ENCODE data around the gene VSTM2B.

The VSTM2B gene

DNA sequence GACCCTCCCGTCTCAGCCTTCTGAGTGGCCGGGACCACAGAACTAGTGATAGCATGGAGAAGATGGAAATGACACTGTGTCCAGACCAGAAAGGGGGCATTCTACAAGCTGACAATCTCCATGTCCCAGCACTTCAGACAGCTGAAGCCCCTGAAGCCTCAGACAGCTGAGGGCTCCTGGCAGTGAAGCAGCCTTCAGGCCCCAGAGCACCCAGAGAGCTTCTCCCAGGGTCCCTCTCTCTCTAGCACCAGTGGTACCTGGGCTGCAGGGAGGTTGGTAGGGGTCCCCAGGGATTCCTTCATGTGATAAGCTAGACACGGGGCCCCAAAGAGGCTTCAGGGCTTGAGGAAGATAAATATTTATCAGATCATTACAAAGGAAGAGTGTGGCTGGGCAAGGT is 72.7 kb downstream of the VSTM2B start:
- DNase-seq = no peak

GRCh38 chr19:29603308-29603707 is 77.5 kb downstream of the VSTM2B start:
- no peak for DNase-seq

GRCh38 chr19:29605653-29606419 is 80.0 kb downstream of the VSTM2B start, which contains the start of gene POP4:
Gene POP4 (plus strand): TSS chr19:29606283. CDS start chr19:29606319, 36 bp downstream.
- DNase-seq = peak; percentile 96 to 98

GRCh38 chr19:29606420-29606747 is 80.6 kb downstream of the VSTM2B start:
- no peak for DNase-seq

DNA sequence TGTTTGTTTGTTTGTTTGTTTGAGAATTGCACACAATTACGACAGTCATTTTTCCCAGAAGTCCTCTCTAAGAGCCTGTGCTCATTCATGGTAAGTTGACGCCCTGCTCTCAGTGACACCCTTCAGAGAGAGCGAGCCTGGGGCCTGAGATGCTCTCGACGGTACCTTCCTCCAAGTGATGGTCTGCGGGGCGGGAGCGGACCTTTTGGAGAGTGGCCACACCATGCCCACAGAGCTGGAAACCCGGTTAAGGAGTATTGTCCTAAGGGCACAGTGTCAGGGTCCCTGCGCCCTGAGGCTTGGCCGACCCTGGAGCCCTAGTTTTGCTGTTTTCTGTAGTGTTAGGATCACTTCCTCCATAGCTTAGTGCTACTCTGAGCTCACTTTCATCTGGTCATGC is 83.8 kb downstream of the VSTM2B start:
- no peak for DNase-seq

DNA sequence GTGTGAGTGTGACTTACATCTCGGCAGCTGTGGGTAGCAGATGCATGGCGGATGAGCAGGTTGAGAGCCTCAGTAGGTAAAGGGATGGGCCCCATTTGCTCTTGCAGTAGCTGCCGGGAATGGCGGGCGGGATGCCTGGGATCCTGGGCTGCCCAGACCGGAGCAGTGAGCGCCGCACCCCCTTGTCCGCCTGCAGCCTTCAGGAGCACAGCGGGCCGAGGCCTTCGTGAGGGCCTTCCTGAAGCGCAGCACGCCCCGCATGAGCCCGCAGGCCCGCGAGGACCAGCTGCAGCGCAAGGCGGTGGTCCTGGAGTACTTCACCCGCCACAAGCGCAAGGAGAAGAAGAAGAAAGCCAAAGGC is 84.4 kb downstream of the VSTM2B start:
- no peak for DNase-seq

GRCh38 chr19:29610574-29611271 is 84.9 kb downstream of the VSTM2B start:
- peak; percentile 42 to 74 for DNase-seq

- no peak for DNase-seq
Observed at GRCh38 chr19:29612121-29612520, 86.3 kb downstream of the VSTM2B start.

DNA sequence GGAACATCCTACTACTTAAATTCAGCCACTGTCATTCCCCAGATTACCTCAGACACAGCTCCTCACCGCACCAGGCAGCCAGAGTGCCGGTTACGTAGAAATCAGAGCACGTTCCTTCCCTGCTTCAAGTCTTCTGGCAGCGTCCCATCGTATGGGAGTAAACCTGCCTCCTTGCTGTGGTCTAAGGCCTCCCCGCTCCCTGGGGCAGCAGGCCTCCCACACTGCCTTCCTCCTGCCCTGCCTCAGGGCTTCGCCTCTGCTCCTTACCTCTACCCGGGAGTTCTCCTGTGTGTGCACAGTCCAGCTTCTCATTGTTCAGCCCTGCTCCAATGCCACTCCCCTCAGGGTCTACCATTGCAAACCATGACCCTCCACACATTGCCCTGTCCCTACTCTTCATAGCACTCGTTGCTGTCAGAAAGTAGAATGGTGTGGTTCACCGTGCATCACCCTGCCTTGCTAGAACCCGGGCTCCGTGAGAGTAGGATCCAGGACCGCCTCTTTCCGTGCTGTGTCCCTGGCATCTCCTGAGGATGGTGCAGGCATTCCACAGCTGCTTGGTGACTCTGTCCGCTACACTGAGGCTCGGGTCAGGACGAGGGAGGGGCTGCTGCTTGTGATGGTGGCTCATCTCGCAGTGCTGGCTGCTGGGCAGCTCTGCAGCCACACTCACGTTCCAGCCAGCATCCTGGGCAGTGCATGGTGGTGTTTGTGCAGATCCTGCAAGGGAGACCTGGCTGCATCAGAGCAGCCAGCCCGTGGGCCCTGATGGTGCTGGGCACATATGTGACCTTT is 87.2 kb downstream of the VSTM2B start:
- no peak for DNase-seq

GRCh38 chr19:29614046-29614445 is 88.3 kb downstream of the VSTM2B start:
- DNase-seq = no peak
